H9 (cell line): ENCODE data around the gene INPP4A. TPM values are rescaled to one million over a fixed set of nuclear protein-coding genes. Genes with fewer than 3 reads are reported as not detected.

Experiments used
- DNase-seq: peaks from one replicate; pipeline ENCODE4 v3.0.0-alpha.2; 2017
- H2AFZ ChIP-seq: one replicate; pipeline ENCODE4 v1.6.1; 2013; ENCODE audit warnings: mild to moderate bottlenecking, low read length, control low read depth, moderate library complexity
- H2AK5ac ChIP-seq: 2 replicates; pipeline ENCODE4 v1.6.1; 2013; ENCODE audit warnings: low read length, control low read depth, mixed read lengths; ENCODE audit not compliant: insufficient read length
- H2BK120ac ChIP-seq: one replicate; pipeline ENCODE4 v1.6.1; 2013; ENCODE audit warnings: low read depth, mild to moderate bottlenecking, low read length, control low read depth, inconsistent platforms; ENCODE audit not compliant: poor library complexity, severe bottlenecking
- H2BK12ac ChIP-seq: 2 replicates; pipeline ENCODE4 v1.6.1; 2013; ENCODE audit warnings: low read length, control low read depth, mixed read lengths, low read depth; ENCODE audit not compliant: insufficient read length
- H2BK15ac ChIP-seq: 2 replicates; pipeline ENCODE4 v1.6.1; 2013; ENCODE audit warnings: low read depth, low read length, control low read depth
- H2BK20ac ChIP-seq: one replicate; pipeline ENCODE4 v1.6.1; 2013; ENCODE audit warnings: low read depth, mild to moderate bottlenecking, low read length, control low read depth, inconsistent platforms; ENCODE audit not compliant: poor library complexity, severe bottlenecking
- H2BK5ac ChIP-seq: 2 replicates; pipeline ENCODE4 v1.6.1; 2013; ENCODE audit warnings: low read length, control low read depth, mixed read lengths; ENCODE audit not compliant: insufficient read length
- H3K14ac ChIP-seq: 2 replicates; pipeline ENCODE4 v1.6.1; 2013; ENCODE audit warnings: low read length, control low read depth; ENCODE audit not compliant: insufficient read depth
- H3K18ac ChIP-seq: 2 replicates; pipeline ENCODE4 v1.6.1; 2013; ENCODE audit warnings: low read depth, mild to moderate bottlenecking, mixed read lengths, low read length, control low read depth; ENCODE audit not compliant: insufficient read length
- H3K23ac ChIP-seq: 2 replicates; pipeline ENCODE4 v1.6.1; 2013; ENCODE audit warnings: low read length, control low read depth, mixed read lengths, low read depth; ENCODE audit not compliant: insufficient read length
- H3K23me2 ChIP-seq: 2 replicates; pipeline ENCODE4 v1.6.1; 2013; ENCODE audit warnings: low read depth, mild to moderate bottlenecking, mixed read lengths, low read length, control low read depth; ENCODE audit not compliant: insufficient read length, poor library complexity, severe bottlenecking
- H3K27ac ChIP-seq: 2 replicates; pipeline ENCODE4 v1.5.1; 2013; ENCODE audit warnings: low read length, control low read depth, mixed read lengths, low read depth; ENCODE audit not compliant: insufficient read length
- H3K27me3 ChIP-seq: 2 replicates; pipeline ENCODE4 v1.6.1; 2013; ENCODE audit warnings: low read length, control low read depth, inconsistent platforms; ENCODE audit not compliant: insufficient read depth
- H3K4ac ChIP-seq: 2 replicates; pipeline ENCODE4 v1.6.1; 2013; ENCODE audit warnings: low read depth, mild to moderate bottlenecking, control low read depth, inconsistent platforms, low read length, moderate library complexity
- H3K4me1 ChIP-seq: 2 replicates; pipeline ENCODE4 v1.6.1; 2013; ENCODE audit warnings: low read length, control low read depth, inconsistent platforms; ENCODE audit not compliant: insufficient read depth
- H3K4me2 ChIP-seq: 2 replicates; pipeline ENCODE4 v1.6.1; 2013; ENCODE audit warnings: low read length, control low read depth, mixed read lengths; ENCODE audit not compliant: insufficient read length, insufficient read depth
- H3K56ac ChIP-seq: 2 replicates; pipeline ENCODE4 v1.6.1; 2013; ENCODE audit warnings: low read depth, mild to moderate bottlenecking, mixed read lengths, low read length, control low read depth; ENCODE audit not compliant: insufficient read length
- H3K79me1 ChIP-seq: 2 replicates; pipeline ENCODE4 v1.6.1; 2013; ENCODE audit warnings: low read depth, mild to moderate bottlenecking, moderate library complexity, low read length, control low read depth, inconsistent platforms; ENCODE audit not compliant: insufficient read depth, poor library complexity, severe bottlenecking
- H3K79me2 ChIP-seq: 2 replicates; pipeline ENCODE4 v1.6.1; 2013; ENCODE audit warnings: low read length, control low read depth, inconsistent platforms; ENCODE audit not compliant: insufficient read depth
- H3K9ac ChIP-seq: 2 replicates; pipeline ENCODE4 v1.6.1; 2013; ENCODE audit warnings: low read length, control low read depth, mixed read lengths; ENCODE audit not compliant: insufficient read length; ENCODE audit errors: extremely low read depth
- H3K9me3 ChIP-seq: one replicate; pipeline ENCODE4 v1.6.1; 2013; ENCODE audit warnings: low read depth, low read length, inconsistent platforms; ENCODE audit not compliant: control insufficient read depth
- H3T11ph ChIP-seq: one replicate; pipeline ENCODE4 v1.6.1; 2013; ENCODE audit warnings: mild to moderate bottlenecking, low read length, control low read depth, inconsistent platforms
- H4K20me1 ChIP-seq: one replicate; pipeline ENCODE4 v1.6.1; 2013; ENCODE audit not compliant: control insufficient read depth, insufficient read length, insufficient read depth
- H4K5ac ChIP-seq: 2 replicates; pipeline ENCODE4 v1.6.1; 2013; ENCODE audit warnings: low read depth, mild to moderate bottlenecking, mixed read lengths, low read length, control low read depth; ENCODE audit not compliant: insufficient read length
- H4K8ac ChIP-seq: replicated peaks from 2 replicates; pipeline ENCODE4 v1.6.1; 2013; ENCODE audit warnings: low read length, control low read depth, mixed read lengths, low read depth; ENCODE audit not compliant: insufficient read length
- H4K91ac ChIP-seq: 2 replicates; pipeline ENCODE4 v1.6.1; 2013; ENCODE audit warnings: low read depth, mild to moderate bottlenecking, moderate library complexity, mixed read lengths, low read length, control low read depth; ENCODE audit not compliant: insufficient read length
- H3K27ac Mint-ChIP-seq, 3 experiments: 2 replicates in 2 of 3; 3 replicates in 1 of 3; pipeline ENCODE4 v1.8.0; 2020 to 2021; ENCODE audit warnings: mixed read lengths in 3 of 3, mild to moderate bottlenecking in 1 of 3, moderate library complexity in 1 of 3
- H3K27me3 Mint-ChIP-seq: 2 replicates; pipeline ENCODE4 v1.8.0; 2021; ENCODE audit warnings: low read depth, mild to moderate bottlenecking, moderate library complexity, mixed read lengths
- H3K36me3 Mint-ChIP-seq, 3 experiments: 2 replicates in 2 of 3; 3 replicates in 1 of 3; pipeline ENCODE4 v1.8.0; 2020 to 2021; ENCODE audit warnings: low read depth in 3 of 3, mixed read lengths in 3 of 3; ENCODE audit not compliant: insufficient read depth in 1 of 3
- H3K4me1 Mint-ChIP-seq, 2 experiments: 2 replicates each; pipeline ENCODE4 v1.8.0; 2020; ENCODE audit warnings: mixed read lengths in 2 of 2
- H3K4me3 Mint-ChIP-seq, 2 experiments: 2 replicates in 1 of 2; 3 replicates in 1 of 2; pipeline ENCODE4 v1.8.0; 2020 to 2021; ENCODE audit warnings: mild to moderate bottlenecking in 2 of 2, mixed read lengths in 2 of 2, moderate library complexity in 1 of 2
- H3K9me3 Mint-ChIP-seq, 2 experiments: 2 replicates in 1 of 2; 3 replicates in 1 of 2; pipeline ENCODE4 v1.8.0; 2020; ENCODE audit warnings: mild to moderate bottlenecking in 2 of 2, mixed read lengths in 2 of 2, moderate library complexity in 1 of 2
- CTCF ChIP-seq: fragments of 200-600 bp; sonication (generic); conservative IDR thresholded peaks from 3 replicates; pipeline ENCODE4 v1.8.0; 2021; ENCODE audit warnings: antibody characterized with exemption, mild to moderate bottlenecking
- total RNA-seq: library from RNA; stranded (reverse); gene quantifications from 2 replicates; pipeline ENCODE4 v1.2.1, GENCODE V29; 2021

INPP4A gene
- total RNA-seq, 1 experiment from 2014 or later, result 55.2 TPM

- no peak overlapping the region for H3K27ac Mint-ChIP-seq
- no peak for TF ChIP-seq CTCF
- Histone ChIP-seq H2AFZ (no peak overlapping the region), H2BK120ac (no peak overlapping the region), H4K91ac (no peak overlapping the region), H2BK15ac (no peak overlapping the region), H3K27me3 (no peaks in the 10 kb centered on the region), H4K8ac (no peak overlapping the region), H3K4ac (no peak overlapping the region), H3K56ac (no peak overlapping the region), H3T11ph (no peak overlapping the region), H3K14ac (no peak overlapping the region), H3K9ac (no peak overlapping the region), H3K27ac (no peak overlapping the region), H3K23ac (no peak overlapping the region), H3K9me3 (no peaks in the 10 kb centered on the region), H2BK5ac (no peak overlapping the region), H2BK20ac (no peak overlapping the region), H3K18ac (no peak overlapping the region), H4K5ac (no peak overlapping the region), H2BK12ac (no peak overlapping the region), H3K4me1 (no peaks in the 10 kb centered on the region), H3K79me1 (no peaks in the 10 kb centered on the region), H3K79me2 (no peaks in the 10 kb centered on the region), H3K4me2 (no peak overlapping the region), H3K23me2 (no peaks in the 10 kb centered on the region), H2AK5ac (no peak overlapping the region), H4K20me1 (no peaks in the 10 kb centered on the region)
- no peak overlapping the region for H3K4me3 Mint-ChIP-seq
- H3K36me3 Mint-ChIP-seq, result peaks cover 16 to 41% (median 28%) of the 10 kb centered on the region in 3 experiments
- H3K4me1 Mint-ChIP-seq, result no peaks in the 10 kb centered on the region
- no peaks in the 10 kb centered on the region for H3K27me3 Mint-ChIP-seq
- no peak for DNase-seq
- peaks cover 3 to 13% of the 10 kb centered on the region in 2 experiments; a peak in 3 of 5 replicates for H3K9me3 Mint-ChIP-seq
Measured at GRCh38 chr2:98528349-98528748, 83.7 kb downstream of the INPP4A start.
